ENCODE data around the gene TIMD4. TPM values are rescaled to one million over a fixed set of nuclear protein-coding genes. Genes with fewer than 3 reads are reported as not detected.

Gene TIMD4
- total and polyA plus RNA-seq, 4 donors: 0.10 to 1.5 (median 0.16) TPM; not detected in 1

GRCh38 chr5:156879665-156880285, 83.3 kb downstream of the TIMD4 start:
- H3K36me3 ChIP-seq (ENCODE audit: control insufficient read depth in 4 of 4, insufficient read depth in 4 of 4, low read length in 4 of 4): no peaks in the 10 kb centered on the region
- ATAC-seq (ENCODE audit: insufficient read depth, low FRiP score) (no peak), DNase-seq (no peak)
- H3K27me3 ChIP-seq (ENCODE audit: control insufficient read depth in 3 of 3, insufficient read depth in 3 of 3, low read length in 2 of 3): no peaks in the 10 kb centered on the region
- H3K9me3 ChIP-seq (ENCODE audit: control insufficient read depth in 4 of 4, insufficient read depth in 3 of 4, low read length in 3 of 4): no peaks in the 10 kb centered on the region
- no peak overlapping the region for H3K9ac ChIP-seq (ENCODE audit: insufficient read depth in 1 of 2, low read length in 2 of 2)
- 84 to 90% methylated on average over 3 of the region's 3 CpGs for WGBS, 2 donors
- TF ChIP-seq, protein P1, sequence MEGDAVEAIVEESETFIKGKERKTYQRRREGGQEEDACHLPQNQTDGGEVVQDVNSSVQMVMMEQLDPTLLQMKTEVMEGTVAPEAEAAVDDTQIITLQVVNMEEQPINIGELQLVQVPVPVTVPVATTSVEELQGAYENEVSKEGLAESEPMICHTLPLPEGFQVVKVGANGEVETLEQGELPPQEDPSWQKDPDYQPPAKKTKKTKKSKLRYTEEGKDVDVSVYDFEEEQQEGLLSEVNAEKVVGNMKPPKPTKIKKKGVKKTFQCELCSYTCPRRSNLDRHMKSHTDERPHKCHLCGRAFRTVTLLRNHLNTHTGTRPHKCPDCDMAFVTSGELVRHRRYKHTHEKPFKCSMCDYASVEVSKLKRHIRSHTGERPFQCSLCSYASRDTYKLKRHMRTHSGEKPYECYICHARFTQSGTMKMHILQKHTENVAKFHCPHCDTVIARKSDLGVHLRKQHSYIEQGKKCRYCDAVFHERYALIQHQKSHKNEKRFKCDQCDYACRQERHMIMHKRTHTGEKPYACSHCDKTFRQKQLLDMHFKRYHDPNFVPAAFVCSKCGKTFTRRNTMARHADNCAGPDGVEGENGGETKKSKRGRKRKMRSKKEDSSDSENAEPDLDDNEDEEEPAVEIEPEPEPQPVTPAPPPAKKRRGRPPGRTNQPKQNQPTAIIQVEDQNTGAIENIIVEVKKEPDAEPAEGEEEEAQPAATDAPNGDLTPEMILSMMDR (IDR thresholded peaks at IDR 0.05; ENCODE audit: control extremely low read depth, extremely low read depth): no peak
- no peak overlapping the region for H3K27ac ChIP-seq (ENCODE audit: low read depth in 1 of 2, low read length in 1 of 2)
- H3K4me3 ChIP-seq: no peak overlapping the region
- H3K4me1 ChIP-seq (ENCODE audit: control insufficient read depth in 5 of 5, insufficient read depth in 5 of 5, low read length in 5 of 5): no peaks in the 10 kb centered on the region

GRCh38 chr5:156871212-156871611, 91.8 kb downstream of the TIMD4 start:
- H3K27me3 ChIP-seq (ENCODE audit: control insufficient read depth in 3 of 3, insufficient read depth in 3 of 3, low read length in 2 of 3): no peaks in the 10 kb centered on the region
- H3K27ac ChIP-seq (ENCODE audit: low read depth in 1 of 2, low read length in 1 of 2): no peak overlapping the region
- WGBS, 2 donors: 78 to 87% methylated on average over 1 of the region's 1 CpG
- DNase-seq (no peak), ATAC-seq (ENCODE audit: insufficient read depth, low FRiP score) (no peak)
- H3K4me1 ChIP-seq (ENCODE audit: control insufficient read depth in 5 of 5, insufficient read depth in 5 of 5, low read length in 5 of 5): no peaks in the 10 kb centered on the region
- peaks cover 0 to 3% (median 0%) of the 10 kb centered on the region in 4 donors for H3K9me3 ChIP-seq (ENCODE audit: control insufficient read depth in 4 of 4, insufficient read depth in 3 of 4, low read length in 3 of 4)
- TF ChIP-seq, protein P1 (IDR thresholded peaks at IDR 0.05; ENCODE audit: control extremely low read depth, extremely low read depth): no peak
- H3K9ac ChIP-seq (ENCODE audit: insufficient read depth in 1 of 2, low read length in 2 of 2): no peak overlapping the region
- H3K4me3 ChIP-seq: no peak overlapping the region
- H3K36me3 ChIP-seq (ENCODE audit: control insufficient read depth in 4 of 4, insufficient read depth in 4 of 4, low read length in 4 of 4): no peaks in the 10 kb centered on the region

DNA sequence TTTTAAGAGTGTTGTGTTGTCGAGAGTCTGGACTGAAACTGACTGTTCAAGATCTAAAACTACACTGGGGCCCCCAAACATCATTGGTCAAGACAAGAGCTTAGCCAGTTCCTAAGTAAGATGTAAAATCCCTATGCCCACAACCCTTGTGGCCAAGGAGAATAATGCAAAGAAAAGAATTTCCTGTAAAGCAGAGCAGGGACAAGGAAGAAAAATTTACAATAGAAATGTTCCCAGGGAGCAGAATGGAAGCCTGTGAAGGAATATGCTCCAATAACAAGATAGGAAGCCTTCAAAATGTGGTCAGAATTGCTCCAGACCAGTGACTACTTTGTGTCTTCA, 92.6 kb downstream of the TIMD4 start:
- no peaks in the 10 kb centered on the region for H3K27me3 ChIP-seq (ENCODE audit: control insufficient read depth in 3 of 3, insufficient read depth in 3 of 3, low read length in 2 of 3)
- no peak for ATAC-seq (ENCODE audit: insufficient read depth, low FRiP score)
- H3K4me1 ChIP-seq (ENCODE audit: control insufficient read depth in 5 of 5, insufficient read depth in 5 of 5, low read length in 5 of 5): no peaks in the 10 kb centered on the region
- DNase-seq: no peak
- H3K9me3 ChIP-seq (ENCODE audit: control insufficient read depth in 4 of 4, insufficient read depth in 3 of 4, low read length in 3 of 4): peaks cover 0 to 3% (median 0%) of the 10 kb centered on the region in 4 donors
- 91 to 94% methylated on average over 1 of the region's 1 CpG for WGBS, 2 donors
- TF ChIP-seq, protein P1 (IDR thresholded peaks at IDR 0.05; ENCODE audit: control extremely low read depth, extremely low read depth): no peak
- no peak overlapping the region for H3K9ac ChIP-seq (ENCODE audit: insufficient read depth in 1 of 2, low read length in 2 of 2)
- H3K36me3 ChIP-seq (ENCODE audit: control insufficient read depth in 4 of 4, insufficient read depth in 4 of 4, low read length in 4 of 4): no peaks in the 10 kb centered on the region
- H3K4me3 ChIP-seq: no peak overlapping the region
- H3K27ac ChIP-seq (ENCODE audit: low read depth in 1 of 2, low read length in 1 of 2): no peak overlapping the region

Other genes starting within 250 kb of the TIMD4 start
- under 1 TPM in 1 of 2 donors, not detected in 1; 0.11 TPM for gene PPP1R2B, start 112.9 kb downstream of the TIMD4 start, total RNA-seq
- under 1 TPM in 1 of 2 donors, not detected in 1; 0.02 TPM for gene PPP1R2B, start 112.9 kb downstream of the TIMD4 start, polyA plus RNA-seq
- under 1 TPM; 0.46 TPM for gene HAVCR1, start 95.9 kb upstream of the TIMD4 start, total RNA-seq
- under 1 TPM; 0.12 to 0.26 TPM for gene HAVCR1, start 95.9 kb upstream of the TIMD4 start, polyA plus RNA-seq
- gene HAVCR2, start 145.8 kb upstream of the TIMD4 start, total RNA-seq: 10 to 100 TPM; 13.0 to 32.6 TPM
- gene HAVCR2, start 145.8 kb upstream of the TIMD4 start, polyA plus RNA-seq: 10 to 100 TPM in 1 of 2 donors, 1 to 10 TPM in 1; 8.8 to 38.4 TPM
- 10 to 100 TPM in 1 of 2 donors, 1 to 10 TPM in 1; 9.9 to 16.1 TPM for gene MED7, start 179.6 kb upstream of the TIMD4 start, total RNA-seq
- 10 to 100 TPM in 1 of 2 donors, 1 to 10 TPM in 1; 9.3 to 15.9 TPM for gene MED7, start 179.6 kb upstream of the TIMD4 start, polyA plus RNA-seq
- not detected for gene GARIN3, start 203.0 kb upstream of the TIMD4 start, total RNA-seq
- not detected for gene GARIN3, start 203.0 kb upstream of the TIMD4 start, polyA plus RNA-seq
- gene ITK, start 217.6 kb upstream of the TIMD4 start, total RNA-seq: 1 to 10 TPM; 3.3 to 3.4 TPM
- gene ITK, start 217.6 kb upstream of the TIMD4 start, polyA plus RNA-seq: 1 to 10 TPM in 1 of 2 donors, under 1 TPM in 1; 0.91 to 2.3 TPM

All from lung (tissue), 12 donors.